SK-N-SH (cell line): ENCODE results near the gene DLG2.
"Not testable (repeated sequence)": the region's sequence is repeated elsewhere in the genome, so short reads cannot be mapped to it uniquely, and the experiment has no call there.

Source experiments
- EP300 ChIP-seq, 2 experiments: IDR thresholded peaks; 2 replicates each; pipeline versions ENCODE4 v1.4.0 to v1.6.1; 2012; ENCODE audit warnings: borderline replicate concordance in 1 of 2, low read depth in 1 of 2, low read length in 1 of 2
- FOSL2 ChIP-seq: IDR thresholded peaks from 2 replicates; pipeline ENCODE4 v1.4.0; 2012; ENCODE audit warnings: low read depth, mild to moderate bottlenecking, moderate library complexity, borderline replicate concordance
- FOXM1 ChIP-seq: IDR thresholded peaks from 2 replicates; pipeline ENCODE4 v1.4.0; 2012; ENCODE audit warnings: low read depth, mild to moderate bottlenecking
- GABPA ChIP-seq: IDR thresholded peaks from 2 replicates; pipeline ENCODE4 v1.4.0; 2012; ENCODE audit warnings: low read depth, mild to moderate bottlenecking
- JUND ChIP-seq: IDR thresholded peaks from 2 replicates; pipeline ENCODE4 v1.4.0; 2012
- MAX ChIP-seq: IDR thresholded peaks from 2 replicates; pipeline ENCODE4 v1.4.0; 2012; ENCODE audit warnings: low read depth
- NRF1 ChIP-seq: IDR thresholded peaks from 2 replicates; pipeline ENCODE4 v1.6.1; 2012; ENCODE audit warnings: low read depth, mild to moderate bottlenecking, low read length
- RAD21 ChIP-seq: IDR thresholded peaks from 2 replicates; pipeline ENCODE4 v1.6.1; 2012; ENCODE audit warnings: mild to moderate bottlenecking, low read length
- REST ChIP-seq: IDR thresholded peaks from 2 replicates; pipeline ENCODE4 v1.6.1; 2012; ENCODE audit warnings: mild to moderate bottlenecking, low read depth, low read length, moderate library complexity
- RFX5 ChIP-seq: IDR thresholded peaks from 2 replicates; pipeline ENCODE4 v1.6.1; 2012; ENCODE audit warnings: mild to moderate bottlenecking, improper control_type of control experiment, low read length
- TEAD4 ChIP-seq: IDR thresholded peaks from 2 replicates; pipeline ENCODE4 v1.4.0; 2012; ENCODE audit warnings: mild to moderate bottlenecking, borderline replicate concordance; ENCODE audit not compliant: insufficient read depth
- USF2 ChIP-seq: fragments of 150-350 bp; IDR thresholded peaks from 2 replicates; pipeline ENCODE4 v1.6.1; 2017; ENCODE audit warnings: antibody characterized with exemption, low read length, low read depth, borderline replicate concordance
- TF ChIP-seq, protein P1 (sequence below): fragments of 200-600 bp; sonication (generic); IDR thresholded peaks from 2 replicates; pipeline ENCODE4 v1.6.1; 2017; ENCODE audit warnings: antibody characterized with exemption, mild to moderate bottlenecking, moderate library complexity
- TF ChIP-seq, protein P2 (sequence below): IDR thresholded peaks from 2 replicates; pipeline ENCODE4 v1.4.0; 2012; ENCODE audit warnings: low read depth, borderline replicate concordance

GRCh38 chr11:85270315-85270714 is 356.8 kb downstream of the DLG2 start:
- not testable (repeated sequence) for TF ChIP-seq MAX; RAD21; NRF1; FOXM1; FOSL2; GABPA; EP300 (IDR thresholded peaks at IDR 0.05; ENCODE audit: borderline replicate concordance in 1 of 2, low read depth in 1 of 2, low read length in 1 of 2); JUND; TEAD4; USF2; RFX5; REST
- TF ChIP-seq, protein P1, sequence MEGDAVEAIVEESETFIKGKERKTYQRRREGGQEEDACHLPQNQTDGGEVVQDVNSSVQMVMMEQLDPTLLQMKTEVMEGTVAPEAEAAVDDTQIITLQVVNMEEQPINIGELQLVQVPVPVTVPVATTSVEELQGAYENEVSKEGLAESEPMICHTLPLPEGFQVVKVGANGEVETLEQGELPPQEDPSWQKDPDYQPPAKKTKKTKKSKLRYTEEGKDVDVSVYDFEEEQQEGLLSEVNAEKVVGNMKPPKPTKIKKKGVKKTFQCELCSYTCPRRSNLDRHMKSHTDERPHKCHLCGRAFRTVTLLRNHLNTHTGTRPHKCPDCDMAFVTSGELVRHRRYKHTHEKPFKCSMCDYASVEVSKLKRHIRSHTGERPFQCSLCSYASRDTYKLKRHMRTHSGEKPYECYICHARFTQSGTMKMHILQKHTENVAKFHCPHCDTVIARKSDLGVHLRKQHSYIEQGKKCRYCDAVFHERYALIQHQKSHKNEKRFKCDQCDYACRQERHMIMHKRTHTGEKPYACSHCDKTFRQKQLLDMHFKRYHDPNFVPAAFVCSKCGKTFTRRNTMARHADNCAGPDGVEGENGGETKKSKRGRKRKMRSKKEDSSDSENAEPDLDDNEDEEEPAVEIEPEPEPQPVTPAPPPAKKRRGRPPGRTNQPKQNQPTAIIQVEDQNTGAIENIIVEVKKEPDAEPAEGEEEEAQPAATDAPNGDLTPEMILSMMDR: not testable (repeated sequence)
- TF ChIP-seq, protein P2, sequence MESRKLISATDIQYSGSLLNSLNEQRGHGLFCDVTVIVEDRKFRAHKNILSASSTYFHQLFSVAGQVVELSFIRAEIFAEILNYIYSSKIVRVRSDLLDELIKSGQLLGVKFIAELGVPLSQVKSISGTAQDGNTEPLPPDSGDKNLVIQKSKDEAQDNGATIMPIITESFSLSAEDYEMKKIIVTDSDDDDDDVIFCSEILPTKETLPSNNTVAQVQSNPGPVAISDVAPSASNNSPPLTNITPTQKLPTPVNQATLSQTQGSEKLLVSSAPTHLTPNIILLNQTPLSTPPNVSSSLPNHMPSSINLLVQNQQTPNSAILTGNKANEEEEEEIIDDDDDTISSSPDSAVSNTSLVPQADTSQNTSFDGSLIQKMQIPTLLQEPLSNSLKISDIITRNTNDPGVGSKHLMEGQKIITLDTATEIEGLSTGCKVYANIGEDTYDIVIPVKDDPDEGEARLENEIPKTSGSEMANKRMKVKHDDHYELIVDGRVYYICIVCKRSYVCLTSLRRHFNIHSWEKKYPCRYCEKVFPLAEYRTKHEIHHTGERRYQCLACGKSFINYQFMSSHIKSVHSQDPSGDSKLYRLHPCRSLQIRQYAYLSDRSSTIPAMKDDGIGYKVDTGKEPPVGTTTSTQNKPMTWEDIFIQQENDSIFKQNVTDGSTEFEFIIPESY: not testable (repeated sequence)
